Keratinocyte (primary cell): Measurements from ENCODE around the gene EFTUD2. TPM values are rescaled to one million over a fixed set of nuclear protein-coding genes. Genes with fewer than 3 reads are reported as not detected.
A peak's percentile ranks its signal among the peaks of the same experiment; 100 is the strongest.

Experiments used
- DNase-seq: peaks from one replicate; pipeline ENCODE4 v3.0.0-alpha.2; 2011; ENCODE audit warnings: low read depth, missing footprints, low spot score
- FAIRE-seq: peaks from 2 replicates; lab custom pipeline; 2011; peaks lifted over from hg19 to GRCh38; lab: Jason Lieb, UNC
- H2AFZ ChIP-seq: 2 replicates; pipeline ENCODE4 v1.6.0; 2012; ENCODE audit warnings: low read length, control low read depth, inconsistent platforms; ENCODE audit not compliant: control insufficient read depth
- H3K27ac ChIP-seq: 2 replicates; pipeline ENCODE4 v1.5.1; 2011; ENCODE audit warnings: low read length; ENCODE audit not compliant: control insufficient read depth, insufficient read depth
- H3K27me3 ChIP-seq: 3 replicates; pipeline ENCODE4 v1.6.0; 2011; ENCODE audit warnings: low read length; ENCODE audit not compliant: control insufficient read depth, insufficient read depth; ENCODE audit errors: extremely low read depth
- H3K36me3 ChIP-seq, 2 experiments: 2 replicates in 1 of 2; 3 replicates in 1 of 2; pipeline ENCODE4 v1.5.1; 2011; ENCODE audit warnings: low read length in 2 of 2, mild to moderate bottlenecking in 1 of 2; ENCODE audit not compliant: control insufficient read depth in 2 of 2, insufficient read depth in 2 of 2; ENCODE audit errors: extremely low read depth in 1 of 2
- H3K4me1 ChIP-seq: 3 replicates; pipeline ENCODE4 v1.5.1; 2011; ENCODE audit warnings: low read length; ENCODE audit not compliant: control insufficient read depth, insufficient read depth; ENCODE audit errors: extremely low read depth
- H3K4me2 ChIP-seq: 3 replicates; pipeline ENCODE4 v1.6.0; 2011; ENCODE audit warnings: low read depth, low read length; ENCODE audit not compliant: control insufficient read depth, insufficient read depth; ENCODE audit errors: extremely low read depth
- H3K4me3 ChIP-seq, 3 experiments: fragments of 200-600 bp in 1 of 3; sonication (generic) in 1 of 3; 2 replicates in 2 of 3; 3 replicates in 1 of 3; pipeline ENCODE4 v1.5.1; 2011 to 2016; ENCODE audit warnings: low read length in 3 of 3, mild to moderate bottlenecking in 3 of 3, control low read depth in 2 of 3, inconsistent platforms in 1 of 3, low read depth in 1 of 3, mixed read lengths in 1 of 3, mixed run types in 1 of 3, moderate library complexity in 1 of 3; ENCODE audit not compliant: control insufficient read depth in 2 of 3, insufficient read depth in 2 of 3; ENCODE audit errors: extremely low read depth in 1 of 3
- H3K79me2 ChIP-seq: 2 replicates; pipeline ENCODE4 v1.6.0; 2012; ENCODE audit warnings: low read length; ENCODE audit not compliant: control insufficient read depth, insufficient read depth
- H3K9ac ChIP-seq: 3 replicates; pipeline ENCODE4 v1.6.0; 2011; ENCODE audit warnings: low read length; ENCODE audit not compliant: control insufficient read depth, insufficient read depth; ENCODE audit errors: extremely low read depth
- H3K9me1 ChIP-seq: 3 replicates; pipeline ENCODE4 v1.6.0; 2011; ENCODE audit warnings: low read length; ENCODE audit not compliant: control insufficient read depth, insufficient read depth; ENCODE audit errors: extremely low read depth
- H3K9me3 ChIP-seq: 2 replicates; pipeline ENCODE4 v1.5.1; 2012; ENCODE audit warnings: low read depth, low read length; ENCODE audit not compliant: control insufficient read depth
- H4K20me1 ChIP-seq: 3 replicates; pipeline ENCODE4 v1.6.0; 2011; ENCODE audit warnings: low read length; ENCODE audit not compliant: control insufficient read depth, insufficient read depth; ENCODE audit errors: extremely low read depth
- EZH2 ChIP-seq: IDR thresholded peaks from one replicate; pipeline ENCODE4 v1.6.1; 2012; ENCODE audit warnings: inconsistent platforms, mild to moderate bottlenecking, low read length, moderate library complexity
- dilution Hi-C: fragments of 300-500 bp; cut with MboI; formaldehyde crosslinking; loops from one replicate; pipeline ENCODE4 v1.7.0; 2020; ENCODE audit warnings: low sequenced_read_pairs; ENCODE audit not compliant: extremely low pct_ligation_motif_present
- polyA plus RNA-seq, 5 experiments: library from polyadenylated mRNA; depleted of rRNA in 3 of 5; stranded (reverse) in 3 of 5; stranded (forward) in 1 of 5; unstranded in 1 of 5; fragments of >200 nt; gene quantifications; 1 replicate in 1 of 5; 2 replicates in 3 of 5; 3 replicates in 1 of 5; pipeline versions ENCODE4 v1.2.1 to v1.2.3, GENCODE V29; 2011 to 2012; ENCODE audit warnings: missing spikeins in 2 of 5, low read depth in 1 of 5, low replicate concordance in 1 of 5
- TF ChIP-seq, protein P1 (sequence below), 3 experiments: IDR thresholded peaks in 1 of 3; conservative IDR thresholded peaks in 1 of 3; optimal IDR thresholded peaks in 1 of 3; 2 replicates in 2 of 3; 3 replicates in 1 of 3; pipeline versions ENCODE3 to v1.5.1; 2011; ENCODE audit warnings: low read length in 3 of 3, mild to moderate bottlenecking in 3 of 3, moderate library complexity in 2 of 3, control low read depth in 1 of 3, inconsistent platforms in 1 of 3; ENCODE audit not compliant: insufficient read depth in 2 of 3; ENCODE audit errors: extremely low read depth in 1 of 3

The EFTUD2 gene
- polyA plus RNA-seq, 1 donor (not counting 4 experiments of a cell fraction or from before 2014, with no cell fraction given) = 160 TPM

DNA sequence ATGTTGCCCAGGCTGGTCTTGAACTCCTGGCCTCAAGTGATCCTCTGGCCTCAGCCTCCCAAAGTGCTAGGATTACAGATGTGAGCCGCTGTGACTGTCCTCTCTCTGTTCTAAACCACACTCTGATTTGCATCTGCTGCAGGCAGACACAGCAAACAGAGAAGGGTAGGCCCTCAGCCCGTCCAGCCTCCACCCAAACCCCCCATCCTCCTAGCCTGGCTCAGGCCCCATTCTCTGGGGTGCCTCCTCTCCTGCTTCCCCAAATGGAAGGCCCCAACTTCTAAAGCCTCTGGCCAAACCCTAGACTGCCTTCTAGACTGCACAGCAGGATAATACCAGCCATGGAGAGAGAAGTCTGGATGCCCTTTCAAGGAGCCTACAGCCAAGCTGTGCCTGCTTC is 20.2 kb upstream of the EFTUD2 start:
- dilution Hi-C loops = loop anchor here (25.0 kb wide), 1 partner anchor 93 kb away; no protein-coding TSS in a partner anchor
- FAIRE-seq (no peak), DNase-seq (no peak)
- no peak overlapping the region for H3K9ac ChIP-seq
- no peak overlapping the region for H3K4me3 ChIP-seq
- no peak overlapping the region for H3K4me2 ChIP-seq
- H3K27ac ChIP-seq = no peak overlapping the region
- no peaks in the 10 kb centered on the region for H3K27me3 ChIP-seq
- TF ChIP-seq EZH2 = no peak
- TF ChIP-seq, protein P1, sequence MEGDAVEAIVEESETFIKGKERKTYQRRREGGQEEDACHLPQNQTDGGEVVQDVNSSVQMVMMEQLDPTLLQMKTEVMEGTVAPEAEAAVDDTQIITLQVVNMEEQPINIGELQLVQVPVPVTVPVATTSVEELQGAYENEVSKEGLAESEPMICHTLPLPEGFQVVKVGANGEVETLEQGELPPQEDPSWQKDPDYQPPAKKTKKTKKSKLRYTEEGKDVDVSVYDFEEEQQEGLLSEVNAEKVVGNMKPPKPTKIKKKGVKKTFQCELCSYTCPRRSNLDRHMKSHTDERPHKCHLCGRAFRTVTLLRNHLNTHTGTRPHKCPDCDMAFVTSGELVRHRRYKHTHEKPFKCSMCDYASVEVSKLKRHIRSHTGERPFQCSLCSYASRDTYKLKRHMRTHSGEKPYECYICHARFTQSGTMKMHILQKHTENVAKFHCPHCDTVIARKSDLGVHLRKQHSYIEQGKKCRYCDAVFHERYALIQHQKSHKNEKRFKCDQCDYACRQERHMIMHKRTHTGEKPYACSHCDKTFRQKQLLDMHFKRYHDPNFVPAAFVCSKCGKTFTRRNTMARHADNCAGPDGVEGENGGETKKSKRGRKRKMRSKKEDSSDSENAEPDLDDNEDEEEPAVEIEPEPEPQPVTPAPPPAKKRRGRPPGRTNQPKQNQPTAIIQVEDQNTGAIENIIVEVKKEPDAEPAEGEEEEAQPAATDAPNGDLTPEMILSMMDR (optimal IDR thresholded peaks at IDR 0.05 in 1 of 3, IDR thresholded peaks at IDR 0.05 in 1 of 3, conservative IDR thresholded peaks at IDR 0.05 in 1 of 3; ENCODE audit: extremely low read depth in 1 of 3, insufficient read depth in 2 of 3, low read length in 3 of 3) = no peak
- H4K20me1 ChIP-seq = no peaks in the 10 kb centered on the region
- no peaks in the 10 kb centered on the region for H3K79me2 ChIP-seq
- no peaks in the 10 kb centered on the region for H3K9me3 ChIP-seq
- H3K36me3 ChIP-seq = no peaks in the 10 kb centered on the region
- H3K4me1 ChIP-seq = peaks cover 29% of the 10 kb centered on the region
- H3K9me1 ChIP-seq = peaks cover 2% of the 10 kb centered on the region
- H2AFZ ChIP-seq = no peak overlapping the region

- H3K4me2 ChIP-seq = peak overlapping the region; percentile 89
- H3K79me2 ChIP-seq = no peaks in the 10 kb centered on the region
- H3K36me3 ChIP-seq = no peaks in the 10 kb centered on the region
- H3K9me1 ChIP-seq = peaks cover 2% of the 10 kb centered on the region
- H2AFZ ChIP-seq = no peak overlapping the region
- no peak for TF ChIP-seq EZH2
- TF ChIP-seq, protein P1 (optimal IDR thresholded peaks at IDR 0.05 in 1 of 3, IDR thresholded peaks at IDR 0.05 in 1 of 3, conservative IDR thresholded peaks at IDR 0.05 in 1 of 3; ENCODE audit: extremely low read depth in 1 of 3, insufficient read depth in 2 of 3, low read length in 3 of 3) = no peak
- peak; percentile 41 for DNase-seq
- H3K27me3 ChIP-seq = no peaks in the 10 kb centered on the region
- peak; percentile 89 for FAIRE-seq
- H3K9ac ChIP-seq = no peak overlapping the region
- H4K20me1 ChIP-seq = no peaks in the 10 kb centered on the region
- H3K4me3 ChIP-seq = peak overlapping the region in 2 of 3 experiments; percentile 40 to 41
- H3K9me3 ChIP-seq = no peaks in the 10 kb centered on the region
- peaks cover 29% of the 10 kb centered on the region for H3K4me1 ChIP-seq
- dilution Hi-C loops = loop anchor here (25.0 kb wide), 1 partner anchor 94 kb away; no protein-coding TSS in a partner anchor
- no peak overlapping the region for H3K27ac ChIP-seq
These were observed 18.8 kb upstream of the EFTUD2 start for GRCh38 chr17:44918006-44918405.
